HEK293 (cell line): Measurements from ENCODE around the gene LRRC27.
A peak's percentile ranks its signal among the peaks of the same experiment; 100 is the strongest.

Source experiments
- CTCF ChIA-PET: fragments of 350-600 bp; formaldehyde crosslinking; extraction: SDS; loops from one replicate; lab custom pipeline; 2021; ENCODE audit warnings: antibody characterized with exemption; lab: Yijun Ruan, JAX
- POLR2A ChIA-PET: fragments of 300-600 bp; formaldehyde crosslinking; extraction: SDS; loops from one replicate; lab custom pipeline; 2020; ENCODE audit warnings: antibody characterized with exemption, inconsistent platforms; lab: Yijun Ruan, JAX
- H3K27ac ChIP-seq: fragments of 200-500 bp; sonication (Bioruptor generic); 2 replicates; pipeline ENCODE4 v1.5.1; 2014; ENCODE audit warnings: low read depth, low read length, control low read depth, inconsistent platforms; ENCODE audit errors: extremely low read depth
- H3K36me3 ChIP-seq, 2 experiments: fragments of 200-500 bp in 1 of 2; sonication (Bioruptor generic) in 1 of 2; 1 replicate in 1 of 2; 2 replicates in 1 of 2; pipeline ENCODE4 v1.5.1; 2014 to 2017; ENCODE audit warnings: inconsistent platforms in 2 of 2, low read length in 2 of 2; ENCODE audit not compliant: control insufficient read depth in 2 of 2, insufficient read depth in 1 of 2
- H3K4me1 ChIP-seq: fragments of 200-500 bp; sonication (Bioruptor generic); 2 replicates; pipeline ENCODE4 v1.5.1; 2014; ENCODE audit warnings: mild to moderate bottlenecking, low read length, inconsistent platforms; ENCODE audit not compliant: control insufficient read depth, insufficient read depth
- H3K4me3 ChIP-seq: 2 replicates; pipeline ENCODE4 v1.5.1; 2011; ENCODE audit warnings: low read depth, mild to moderate bottlenecking, control low read depth, low read length, moderate library complexity
- H3K9me3 ChIP-seq: fragments of 200-500 bp; sonication (Bioruptor generic); 2 replicates; pipeline ENCODE4 v1.5.1; 2014; ENCODE audit warnings: low read depth, low read length, inconsistent platforms; ENCODE audit not compliant: control insufficient read depth, insufficient read depth
- GLIS1 ChIP-seq: fragments of 450-650 bp; formaldehyde crosslinking; IDR thresholded peaks from 2 replicates; pipeline ENCODE4 v1.5.1; 2016; ENCODE audit warnings: missing biosample characterization, missing genetic modification characterization
- HIC1 ChIP-seq: fragments of 450-650 bp; formaldehyde crosslinking; IDR thresholded peaks from 2 replicates; pipeline ENCODE4 v1.5.1; 2016; ENCODE audit warnings: missing biosample characterization, missing genetic modification characterization
- KLF1 ChIP-seq: fragments of 450-650 bp; formaldehyde crosslinking; IDR thresholded peaks from 2 replicates; pipeline ENCODE4 v1.5.1; 2016; ENCODE audit warnings: missing biosample characterization, missing genetic modification characterization
- PRDM1 ChIP-seq: fragments of 450-650 bp; formaldehyde crosslinking; IDR thresholded peaks from 2 replicates; pipeline ENCODE4; 2016; ENCODE audit warnings: missing biosample characterization, missing genetic modification characterization
- PRDM6 ChIP-seq: fragments of 450-650 bp; formaldehyde crosslinking; IDR thresholded peaks from 2 replicates; pipeline ENCODE4 v1.5.1; 2017; ENCODE audit warnings: missing biosample characterization, missing genetic modification characterization
- ZNF10 ChIP-seq: fragments of 450-650 bp; formaldehyde crosslinking; IDR thresholded peaks from 2 replicates; pipeline ENCODE4 v1.5.1; 2017; ENCODE audit warnings: missing biosample characterization, missing genetic modification characterization
- ZNF114 ChIP-seq: fragments of 450-650 bp; formaldehyde crosslinking; IDR thresholded peaks from 2 replicates; pipeline ENCODE4 v1.5.0; 2017; ENCODE audit warnings: missing biosample characterization, missing genetic modification characterization
- ZNF133 ChIP-seq: fragments of 450-650 bp; formaldehyde crosslinking; IDR thresholded peaks from 2 replicates; pipeline ENCODE4 v1.5.1; 2016; ENCODE audit warnings: missing biosample characterization, missing genetic modification characterization
- ZNF169 ChIP-seq: fragments of 450-650 bp; formaldehyde crosslinking; IDR thresholded peaks from 2 replicates; pipeline ENCODE4 v1.5.1; 2016; ENCODE audit warnings: missing biosample characterization, missing genetic modification characterization
- ZNF341 ChIP-seq: fragments of 450-650 bp; formaldehyde crosslinking; IDR thresholded peaks from 2 replicates; pipeline ENCODE4; 2016; ENCODE audit warnings: low read depth, missing biosample characterization, missing genetic modification characterization
- ZNF510 ChIP-seq: fragments of 450-650 bp; formaldehyde crosslinking; IDR thresholded peaks from 2 replicates; pipeline ENCODE4 v1.5.1; 2018; ENCODE audit warnings: mild to moderate bottlenecking, missing genetic modification characterization, missing biosample characterization; ENCODE audit not compliant: insufficient replicate concordance
- ZNF514 ChIP-seq: fragments of 450-650 bp; formaldehyde crosslinking; IDR thresholded peaks from 2 replicates; pipeline ENCODE4 v1.5.1; 2016; ENCODE audit warnings: missing biosample characterization, missing genetic modification characterization
- ZNF560 ChIP-seq: fragments of 450-650 bp; formaldehyde crosslinking; IDR thresholded peaks from 2 replicates; pipeline ENCODE4 v1.5.1; 2017; ENCODE audit warnings: missing biosample characterization, missing genetic modification characterization, borderline replicate concordance
- ZNF785 ChIP-seq: fragments of 450-650 bp; formaldehyde crosslinking; IDR thresholded peaks from 2 replicates; pipeline ENCODE4 v1.5.1; 2016; ENCODE audit warnings: missing biosample characterization, missing genetic modification characterization
- TF ChIP-seq, protein P1 (sequence below): fragments of 450-650 bp; formaldehyde crosslinking; optimal IDR thresholded peaks from 2 replicates; pipeline ENCODE3; 2016; ENCODE audit warnings: missing biosample characterization, mild to moderate bottlenecking, missing genetic modification characterization

The LRRC27 gene

GRCh38 chr10:132372516-132373095 is 40.6 kb downstream of the LRRC27 start:
- H3K27ac ChIP-seq, result no peak overlapping the region
- ChIA-PET POLR2A (no interaction called here), CTCF (interaction anchor here (2.2 kb wide), 1 partner anchor 12 kb away, joined by 10 read pairs; no protein-coding TSS in a partner anchor)
- no peaks in the 10 kb centered on the region for H3K4me1 ChIP-seq
- no peak overlapping the region for H3K4me3 ChIP-seq
- no peaks in the 10 kb centered on the region for H3K9me3 ChIP-seq
- TF ChIP-seq, protein P1, sequence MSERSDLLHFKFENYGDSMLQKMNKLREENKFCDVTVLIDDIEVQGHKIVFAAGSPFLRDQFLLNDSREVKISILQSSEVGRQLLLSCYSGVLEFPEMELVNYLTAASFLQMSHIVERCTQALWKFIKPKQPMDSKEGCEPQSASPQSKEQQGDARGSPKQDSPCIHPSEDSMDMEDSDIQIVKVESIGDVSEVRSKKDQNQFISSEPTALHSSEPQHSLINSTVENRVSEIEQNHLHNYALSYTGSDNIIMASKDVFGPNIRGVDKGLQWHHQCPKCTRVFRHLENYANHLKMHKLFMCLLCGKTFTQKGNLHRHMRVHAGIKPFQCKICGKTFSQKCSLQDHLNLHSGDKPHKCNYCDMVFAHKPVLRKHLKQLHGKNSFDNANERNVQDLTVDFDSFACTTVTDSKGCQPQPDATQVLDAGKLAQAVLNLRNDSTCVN, result no peak
- TF ChIP-seq PRDM1 (no peak), PRDM6 (tag by site-specific recombination) (no peak)
- no peaks in the 10 kb centered on the region for H3K36me3 ChIP-seq

DNA sequence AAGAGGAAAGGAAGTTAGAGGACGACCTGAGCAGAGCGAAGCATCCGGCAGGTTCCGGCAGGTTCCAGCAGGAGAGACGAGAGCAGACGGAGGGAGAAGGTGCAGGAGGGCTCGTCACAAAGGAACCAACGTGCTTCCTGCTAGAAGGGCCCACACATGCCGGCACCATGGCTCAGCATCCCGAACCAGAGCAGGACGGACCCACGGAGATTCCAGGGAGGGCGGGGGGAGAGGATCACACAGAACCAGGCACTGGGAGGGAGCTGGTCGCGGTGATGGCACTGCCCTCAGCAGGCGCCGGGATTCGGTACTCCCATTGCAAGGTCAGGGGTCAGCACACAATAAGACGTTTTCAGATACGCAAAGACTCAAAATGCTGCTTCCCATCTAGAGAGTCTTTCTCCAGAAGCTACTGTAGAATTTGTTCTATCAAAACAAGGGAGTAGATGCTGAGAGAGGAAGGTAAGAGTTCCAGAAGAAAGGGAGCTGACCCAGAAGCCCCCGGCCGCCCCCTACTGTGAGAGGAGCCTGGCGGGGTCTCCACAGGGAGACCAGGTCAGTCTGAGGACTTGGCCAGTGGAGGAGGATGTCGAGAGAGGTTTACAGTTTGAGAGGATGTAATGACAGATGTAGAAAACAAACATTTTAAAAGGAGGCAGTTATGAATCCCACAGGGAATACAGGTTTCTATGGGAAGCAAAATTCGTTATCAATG is 41.4 kb downstream of the LRRC27 start:
- no peaks in the 10 kb centered on the region for H3K9me3 ChIP-seq
- POLR2A ChIA-PET, result no interaction called here
- H3K4me3 ChIP-seq, result no peak overlapping the region
- H3K27ac ChIP-seq, result no peak overlapping the region
- H3K36me3 ChIP-seq, result no peaks in the 10 kb centered on the region
- no peaks in the 10 kb centered on the region for H3K4me1 ChIP-seq
- TF ChIP-seq ZNF10 (peak; percentile 77), ZNF133 (tag by site-specific recombination) (no peak)
- CTCF ChIA-PET, result interaction anchor here (1.1 to 2.2 kb wide), 2 partner anchors 13 to 20 kb away, joined by 3 to 10 read pairs; no protein-coding TSS in a partner anchor

GRCh38 chr10:132374176-132374575 is 42.2 kb downstream of the LRRC27 start:
- Histone ChIP-seq H3K27ac (no peak overlapping the region), H3K4me3 (no peak overlapping the region), H3K9me3 (no peaks in the 10 kb centered on the region), H3K4me1 (no peaks in the 10 kb centered on the region), H3K36me3 (no peaks in the 10 kb centered on the region)
- TF ChIP-seq ZNF133 (tag by site-specific recombination) (no peak), GLIS1 (tag by site-specific recombination) (peak; percentile 94)
- ChIA-PET POLR2A (no interaction called here), CTCF (interaction anchor here (1.1 kb wide), 1 partner anchor 21 kb away, joined by 3 read pairs; no protein-coding TSS in a partner anchor)

DNA sequence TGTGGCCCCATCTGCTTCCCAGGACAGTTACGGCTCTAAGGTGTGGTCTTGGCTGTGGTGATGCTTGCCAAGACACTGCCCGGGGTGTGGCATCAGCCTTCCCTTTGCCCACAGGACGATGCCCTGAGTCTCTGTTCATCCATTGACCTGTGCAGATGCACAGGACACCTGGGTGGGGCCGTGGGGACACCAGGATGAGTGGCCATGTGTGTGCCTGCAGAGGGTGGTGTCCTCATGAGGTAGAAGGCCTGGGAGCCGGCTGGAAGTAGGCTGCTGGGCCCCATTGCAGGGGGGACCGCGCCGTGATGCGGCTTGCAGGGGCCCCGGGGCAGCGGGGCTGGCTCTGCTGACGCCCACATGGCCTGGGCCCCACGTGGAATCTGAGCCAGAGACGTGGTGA is 42.6 kb downstream of the LRRC27 start:
- CTCF ChIA-PET, result no interaction called here
- H3K9me3 ChIP-seq, result no peaks in the 10 kb centered on the region
- POLR2A ChIA-PET, result no interaction called here
- no peaks in the 10 kb centered on the region for H3K4me1 ChIP-seq
- no peaks in the 10 kb centered on the region for H3K36me3 ChIP-seq
- peak; percentile 50; the same call in 1 of the 2 replicates for TF ChIP-seq KLF1 (tag by site-specific recombination)
- no peak for TF ChIP-seq ZNF785 (tag by site-specific recombination)
- no peak for TF ChIP-seq ZNF169 (tag by site-specific recombination)
- no peak overlapping the region for H3K4me3 ChIP-seq
- no peak overlapping the region for H3K27ac ChIP-seq

GRCh38 chr10:132375116-132375794 is 43.3 kb downstream of the LRRC27 start:
- CTCF ChIA-PET, result no interaction called here
- H3K4me3 ChIP-seq, result no peak overlapping the region
- TF ChIP-seq HIC1 (tag by site-specific recombination), result no peak
- TF ChIP-seq ZNF510 (tag by site-specific recombination), result no peak
- TF ChIP-seq ZNF114 (tag by site-specific recombination), result no peak
- TF ChIP-seq ZNF560 (tag by site-specific recombination), result no peak
- 0 out of 2 replicates have a peak, but pooled peaks have one; percentile 14 for TF ChIP-seq ZNF341 (tag by site-specific recombination)
- no peak for TF ChIP-seq ZNF514

More at GRCh38 chr10:132375116-132375794, 43.3 kb downstream of the LRRC27 start:
- POLR2A ChIA-PET, result no interaction called here
- no peaks in the 10 kb centered on the region for H3K4me1 ChIP-seq
- no peaks in the 10 kb centered on the region for H3K36me3 ChIP-seq
- H3K9me3 ChIP-seq, result no peaks in the 10 kb centered on the region
- H3K27ac ChIP-seq, result no peak overlapping the region
